ENCODE measurements around the gene HERC4. TPM values are rescaled to one million over a fixed set of nuclear protein-coding genes. Genes with fewer than 3 reads are reported as not detected.
"Not testable (repeated sequence)": the region's sequence is repeated elsewhere in the genome, so short reads cannot be mapped to it uniquely, and the experiment has no call there.

The HERC4 gene
- total RNA-seq, 2 experiments from 2014 or later = 71.5 to 76.5 TPM

DNA sequence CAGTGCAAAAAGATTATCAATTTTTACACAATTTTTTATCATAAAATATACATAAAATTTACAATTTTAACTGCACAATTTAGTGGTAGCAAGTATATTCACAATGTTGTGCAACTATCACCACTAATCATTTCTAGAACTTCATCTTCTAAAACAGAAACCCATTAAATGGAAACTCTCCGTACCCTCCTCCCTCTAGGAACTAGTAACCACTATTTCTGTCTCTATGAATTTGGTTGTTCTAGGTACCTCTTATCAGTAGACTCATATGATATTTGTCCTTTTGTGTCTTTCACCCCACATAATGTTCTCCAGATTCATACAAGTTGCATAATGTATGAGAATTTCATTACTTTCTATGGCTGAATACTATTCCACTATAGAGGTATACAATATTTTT is 73.5 kb downstream of the HERC4 start:
- no peak overlapping the region for H3K4me3 Mint-ChIP-seq
- ATAC-seq (ENCODE audit: low read depth) (no peak), DNase-seq (no peak)
- POLR2A ChIA-PET = no interaction called here
- no peaks in the 10 kb centered on the region for H3K4me1 Mint-ChIP-seq
- no peaks in the 10 kb centered on the region for H3K27me3 Mint-ChIP-seq
- no peak overlapping the region for H3K27ac Mint-ChIP-seq
- H3K36me3 Mint-ChIP-seq = peaks cover 32% of the 10 kb centered on the region
- H3K9me3 Mint-ChIP-seq = no peaks in the 10 kb centered on the region

DNA sequence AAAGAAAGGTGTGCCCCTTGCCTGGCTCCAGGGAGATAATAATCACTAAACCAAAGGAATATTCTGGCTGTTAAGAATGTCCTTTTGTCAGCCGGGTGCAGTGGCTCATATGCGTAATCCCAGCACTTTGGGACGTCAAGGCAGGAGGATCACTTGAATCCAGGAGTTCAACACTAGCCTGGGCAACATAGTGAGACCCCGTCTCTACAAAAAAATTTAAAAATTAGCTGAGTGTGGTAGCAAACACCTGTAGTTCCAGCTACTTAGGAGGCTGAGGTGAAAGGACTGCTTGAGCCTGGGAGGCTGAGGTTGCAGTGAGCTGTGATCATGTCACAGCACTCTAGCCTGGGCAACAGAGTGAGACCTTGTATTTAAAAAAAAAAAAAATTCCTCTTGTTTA is 74.1 kb downstream of the HERC4 start:
- no peaks in the 10 kb centered on the region for H3K27me3 Mint-ChIP-seq
- peaks cover 29% of the 10 kb centered on the region for H3K36me3 Mint-ChIP-seq

DNA sequence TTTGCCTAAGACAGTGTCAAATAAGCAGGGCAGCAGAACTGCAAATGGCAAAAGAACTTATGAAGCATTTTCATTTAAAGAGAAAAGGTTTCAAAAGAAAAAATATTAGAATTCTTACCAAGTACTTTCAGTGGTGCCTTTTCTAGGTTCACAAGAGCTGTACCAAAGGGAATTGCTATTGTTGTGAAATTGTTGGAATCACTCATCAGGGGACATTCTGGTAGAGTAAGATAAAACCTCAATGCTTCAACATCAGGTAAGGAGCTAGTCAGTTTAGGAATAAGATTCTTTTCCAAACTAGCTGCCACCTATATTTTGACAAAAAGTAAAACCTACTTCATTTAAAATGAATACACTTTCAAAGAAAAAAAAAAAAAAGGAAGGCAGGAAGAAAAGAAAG is 85.0 kb downstream of the HERC4 start:
- Mint-ChIP-seq H3K27me3 (no peaks in the 10 kb centered on the region), H3K36me3 (peaks cover 33% of the 10 kb centered on the region), H3K4me1 (peaks cover 3% of the 10 kb centered on the region), H3K27ac (no peak overlapping the region), H3K9me3 (no peaks in the 10 kb centered on the region), H3K4me3 (no peak overlapping the region)
- ATAC-seq (ENCODE audit: low read depth) (no peak), DNase-seq (no peak)
- POLR2A ChIA-PET = no interaction called here

More for the DNA sequence above, 74.1 kb downstream of the HERC4 start:
- Mint-ChIP-seq H3K4me3 (no peak overlapping the region), H3K27ac (no peak overlapping the region), H3K9me3 (no peaks in the 10 kb centered on the region), H3K4me1 (no peaks in the 10 kb centered on the region)
- ATAC-seq (ENCODE audit: low read depth) (no peak), DNase-seq (no peak)
- POLR2A ChIA-PET = no interaction called here

DNA sequence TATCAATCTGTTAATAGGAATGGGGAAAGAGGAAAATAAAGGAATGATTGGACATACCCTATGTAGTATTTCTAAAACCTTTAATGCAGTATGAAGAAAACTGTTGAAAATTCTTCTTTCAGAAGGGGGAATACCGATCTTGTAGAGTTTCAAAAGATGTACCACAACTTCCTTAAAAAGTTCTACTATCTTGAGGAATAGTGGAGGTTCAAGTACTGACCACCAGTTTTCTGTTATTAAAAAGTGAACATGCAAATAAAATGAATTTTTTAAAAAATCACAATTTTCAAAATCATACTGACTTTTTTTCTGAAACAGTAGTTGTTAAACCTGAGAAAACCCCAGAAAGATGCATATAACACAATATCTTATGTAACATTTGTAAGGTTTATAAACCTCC is 86.5 kb downstream of the HERC4 start:
- H3K27ac Mint-ChIP-seq = no peak overlapping the region
- no peaks in the 10 kb centered on the region for H3K27me3 Mint-ChIP-seq
- H3K4me3 Mint-ChIP-seq = no peak overlapping the region
- H3K9me3 Mint-ChIP-seq = no peaks in the 10 kb centered on the region
- ATAC-seq (ENCODE audit: low read depth) (no peak), DNase-seq (no peak)
- POLR2A ChIA-PET = no interaction called here
- peaks cover 31% of the 10 kb centered on the region for H3K36me3 Mint-ChIP-seq
- peaks cover 3% of the 10 kb centered on the region for H3K4me1 Mint-ChIP-seq

DNA sequence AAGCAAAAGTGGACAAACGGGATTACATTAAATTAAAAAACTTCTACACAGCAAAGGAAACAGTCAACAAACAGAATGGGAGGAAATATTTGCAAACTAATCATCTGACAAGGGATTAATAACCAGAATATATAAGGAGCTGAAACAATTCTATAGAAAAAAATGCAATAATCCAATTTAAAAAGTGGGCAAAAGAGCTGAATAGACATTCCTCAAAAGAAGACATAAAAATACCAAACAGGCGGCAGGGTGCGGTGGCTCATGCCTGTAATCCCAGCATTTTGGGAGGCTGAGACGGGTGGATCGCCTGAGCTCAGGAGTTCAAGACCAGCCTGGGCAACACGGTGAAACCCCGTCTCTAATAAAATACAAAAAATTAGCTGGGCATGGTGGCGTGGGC is 92.5 kb downstream of the HERC4 start:
- DNase-seq; POLR2A ChIA-PET; H3K4me3 Mint-ChIP-seq; H3K27me3 Mint-ChIP-seq; ATAC-seq (ENCODE audit: low read depth); H3K4me1 Mint-ChIP-seq; H3K27ac Mint-ChIP-seq; H3K9me3 Mint-ChIP-seq: not testable (repeated sequence)
- peaks cover 52% of the 10 kb centered on the region for H3K36me3 Mint-ChIP-seq

DNA sequence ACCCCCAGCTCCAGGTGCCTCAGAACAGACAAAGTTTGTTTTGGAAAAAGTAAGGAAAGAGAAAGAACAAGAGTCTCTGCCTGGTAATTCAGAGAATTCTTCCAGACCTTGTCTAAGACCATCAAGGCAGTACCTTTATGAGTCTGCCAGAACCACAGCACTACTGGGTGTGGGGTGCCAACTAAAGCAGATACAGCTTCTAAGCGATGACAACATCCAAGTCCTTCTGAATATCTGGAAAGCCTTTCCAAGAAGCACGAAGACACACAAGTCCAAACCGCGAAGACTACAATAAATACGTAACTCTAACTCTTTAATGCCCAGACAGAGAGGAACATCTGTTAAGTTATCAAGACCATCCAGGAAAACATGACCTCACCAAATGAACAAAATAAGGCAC is 96.3 kb downstream of the HERC4 start:
- POLR2A ChIA-PET = no interaction called here
- ATAC-seq (ENCODE audit: low read depth) (no peak), DNase-seq (no peak)
- Mint-ChIP-seq H3K27ac (no peak overlapping the region), H3K4me1 (no peaks in the 10 kb centered on the region), H3K4me3 (no peak overlapping the region), H3K36me3 (peaks cover 58% of the 10 kb centered on the region), H3K9me3 (no peaks in the 10 kb centered on the region), H3K27me3 (no peaks in the 10 kb centered on the region)

DNA sequence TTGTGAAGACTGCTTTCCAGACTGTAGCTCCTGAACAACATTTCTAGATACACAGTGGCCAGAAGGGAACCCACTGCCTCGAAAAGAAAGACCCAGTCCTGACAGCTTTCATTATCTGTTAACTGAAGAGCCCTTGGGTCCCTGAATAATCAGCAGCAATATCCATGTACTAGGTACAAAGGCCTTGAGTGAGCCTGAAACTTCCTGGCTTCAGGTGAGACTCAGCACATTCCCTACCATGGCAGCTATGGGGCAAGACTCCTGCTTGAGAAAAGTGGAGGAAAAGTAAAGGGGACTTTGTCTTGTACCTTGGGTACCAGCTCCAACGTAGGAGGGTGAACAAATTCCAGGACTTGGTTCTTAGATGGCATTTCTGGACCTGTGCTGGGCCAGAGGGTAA is 97.8 kb downstream of the HERC4 start:
- DNase-seq (no peak), ATAC-seq (ENCODE audit: low read depth) (no peak)
- H3K36me3 Mint-ChIP-seq = peaks cover 61% of the 10 kb centered on the region
- POLR2A ChIA-PET = no interaction called here
- no peaks in the 10 kb centered on the region for H3K27me3 Mint-ChIP-seq
- no peak overlapping the region for H3K27ac Mint-ChIP-seq
- no peaks in the 10 kb centered on the region for H3K9me3 Mint-ChIP-seq
- no peaks in the 10 kb centered on the region for H3K4me1 Mint-ChIP-seq
- no peak overlapping the region for H3K4me3 Mint-ChIP-seq

DNA sequence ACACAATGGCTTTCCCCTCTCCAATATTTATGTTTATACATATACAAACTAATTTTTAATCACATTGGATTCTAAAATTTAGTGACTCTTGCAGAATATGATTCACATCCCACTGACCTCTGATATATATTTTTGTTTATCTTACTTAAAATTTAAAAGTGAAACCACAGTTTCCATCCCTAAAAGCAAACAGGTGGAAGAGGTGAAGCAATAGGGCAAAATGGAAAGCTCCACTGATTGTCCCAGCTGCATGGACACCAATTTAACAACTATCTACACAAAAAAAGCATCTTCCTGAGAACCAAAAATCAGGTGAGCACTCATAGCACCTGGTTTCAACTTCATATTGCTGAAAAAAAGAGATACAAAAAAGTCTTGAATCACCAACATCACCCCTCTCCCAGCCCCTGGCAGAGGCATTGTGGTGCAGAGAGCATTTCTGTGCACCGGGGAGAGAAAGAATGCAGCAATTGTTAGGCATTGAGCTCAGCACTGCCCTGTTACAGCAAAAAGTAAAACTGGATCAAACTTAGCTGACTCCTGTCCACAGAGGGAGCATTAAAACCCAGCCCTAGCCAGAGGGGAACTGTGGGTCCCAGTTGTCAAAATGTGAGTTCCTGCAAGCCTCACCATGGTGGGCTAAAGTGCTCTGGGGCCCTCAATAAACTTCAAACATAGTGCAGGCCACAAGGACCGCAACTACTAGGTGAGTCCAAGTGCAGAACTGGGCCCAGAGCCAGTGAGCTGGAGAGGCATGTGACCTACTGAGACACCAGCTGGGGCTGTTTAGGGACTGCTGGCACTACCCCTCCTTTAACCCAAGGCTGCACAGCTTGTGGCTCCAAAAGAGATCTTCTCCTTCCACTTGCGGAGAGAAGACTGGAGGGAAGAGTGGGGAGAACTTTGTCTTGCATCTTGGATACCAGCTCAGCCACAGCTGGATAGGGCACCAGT is 98.5 kb downstream of the HERC4 start:
- H3K4me1 Mint-ChIP-seq = no peaks in the 10 kb centered on the region
- no peak overlapping the region for H3K4me3 Mint-ChIP-seq
- POLR2A ChIA-PET = no interaction called here
- no peak overlapping the region for H3K27ac Mint-ChIP-seq
- H3K36me3 Mint-ChIP-seq = peaks cover 59% of the 10 kb centered on the region
- DNase-seq (no peak), ATAC-seq (ENCODE audit: low read depth) (no peak)
- peaks cover 4% of the 10 kb centered on the region for H3K9me3 Mint-ChIP-seq
- H3K27me3 Mint-ChIP-seq = no peaks in the 10 kb centered on the region

DNA sequence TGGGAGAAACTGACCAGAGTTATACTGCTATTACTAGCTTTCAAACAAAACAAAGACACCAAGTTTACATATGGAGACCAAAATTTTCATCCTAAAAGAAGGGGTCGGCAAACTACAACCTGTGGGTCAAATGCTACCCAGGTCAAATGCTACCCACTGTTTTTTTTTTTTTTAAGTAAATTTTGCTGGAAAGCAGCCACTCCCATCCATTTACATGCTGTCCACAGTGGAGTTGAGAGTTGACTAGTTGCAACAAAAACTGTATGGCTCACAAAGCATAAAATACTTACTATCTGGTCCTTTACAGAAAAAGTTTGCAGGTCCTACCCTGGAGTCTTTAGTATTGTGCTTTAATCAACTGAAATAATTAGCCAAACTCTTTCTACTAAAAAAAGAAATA is 99.2 kb downstream of the HERC4 start:
- H3K27ac Mint-ChIP-seq = no peak overlapping the region
- H3K27me3 Mint-ChIP-seq = no peaks in the 10 kb centered on the region
- H3K4me3 Mint-ChIP-seq = no peak overlapping the region
- ATAC-seq (ENCODE audit: low read depth) (no peak), DNase-seq (no peak)
- no peaks in the 10 kb centered on the region for H3K4me1 Mint-ChIP-seq
- POLR2A ChIA-PET = no interaction called here
- peaks cover 56% of the 10 kb centered on the region for H3K36me3 Mint-ChIP-seq
- peaks cover 4% of the 10 kb centered on the region for H3K9me3 Mint-ChIP-seq

DNA sequence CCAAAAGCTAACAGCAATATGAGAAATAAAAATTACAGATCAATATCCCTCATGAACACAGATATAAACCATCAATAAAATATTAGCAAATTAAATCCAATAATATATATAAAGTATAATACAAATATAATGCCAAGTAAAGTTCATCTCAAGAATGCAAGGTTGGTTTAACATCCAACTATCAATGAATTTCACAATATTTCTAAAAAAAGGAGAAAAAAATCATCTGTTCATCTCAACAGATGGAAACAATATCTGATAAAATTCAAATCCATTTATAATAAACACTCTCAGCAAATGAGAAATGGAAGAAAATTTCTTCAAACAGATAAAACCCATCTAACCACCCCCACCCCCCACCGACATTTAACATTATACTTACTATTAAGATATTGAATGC is 103.8 kb downstream of the HERC4 start:
- Mint-ChIP-seq H3K27ac (no peak overlapping the region), H3K9me3 (peaks cover 6% of the 10 kb centered on the region), H3K4me3 (no peak overlapping the region), H3K4me1 (no peaks in the 10 kb centered on the region), H3K27me3 (no peaks in the 10 kb centered on the region), H3K36me3 (peaks cover 65% of the 10 kb centered on the region)
- ATAC-seq (ENCODE audit: low read depth) (no peak), DNase-seq (no peak)
- POLR2A ChIA-PET = no interaction called here

DNA sequence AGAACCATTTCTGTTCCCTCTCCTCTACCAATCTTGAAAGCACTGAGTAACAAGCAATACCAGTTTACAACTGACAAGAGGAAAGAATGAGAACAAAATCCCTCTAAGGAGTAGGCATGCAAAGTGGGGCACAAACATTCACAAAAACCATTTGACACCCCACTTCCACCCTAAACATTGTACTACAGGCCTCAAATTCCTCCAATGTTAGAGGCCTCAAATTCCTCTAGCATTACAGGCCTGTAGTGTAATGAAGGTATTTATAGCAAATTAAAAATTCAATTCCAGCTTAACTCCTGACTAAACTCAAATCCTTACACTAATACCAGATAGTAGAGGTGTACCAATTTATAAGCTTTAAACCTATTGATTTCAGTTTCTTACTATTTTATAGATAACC is 105.2 kb downstream of the HERC4 start:
- Mint-ChIP-seq H3K36me3 (peaks cover 64% of the 10 kb centered on the region), H3K4me1 (no peaks in the 10 kb centered on the region), H3K4me3 (no peak overlapping the region), H3K27me3 (no peaks in the 10 kb centered on the region), H3K27ac (no peak overlapping the region), H3K9me3 (peaks cover 6% of the 10 kb centered on the region)
- POLR2A ChIA-PET = interaction anchor here (0.9 kb wide), 1 partner anchor 68 kb away, joined by 3 read pairs; no protein-coding TSS in a partner anchor
- DNase-seq (no peak), ATAC-seq (ENCODE audit: low read depth) (no peak)

DNA sequence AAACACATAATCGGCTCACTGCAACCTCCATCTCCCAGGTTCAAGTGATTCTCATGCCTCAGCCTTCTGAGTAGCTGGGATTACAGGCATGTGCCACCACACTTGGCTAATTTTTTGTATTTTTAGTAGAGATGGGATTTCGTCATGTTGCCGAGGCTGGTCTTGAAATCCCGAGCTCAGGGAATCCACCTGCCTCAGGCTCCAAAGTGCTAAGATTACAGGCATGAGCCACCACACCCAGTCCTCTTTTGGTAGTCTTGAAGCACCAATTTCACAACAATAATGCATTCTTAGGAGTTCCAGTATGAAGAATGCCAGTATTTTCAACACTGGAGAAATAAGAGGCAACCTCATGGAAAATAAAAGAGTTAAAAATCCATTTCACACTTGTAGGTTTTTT is 109.0 kb downstream of the HERC4 start:
- DNase-seq; H3K27ac Mint-ChIP-seq; H3K9me3 Mint-ChIP-seq; ATAC-seq (ENCODE audit: low read depth); H3K4me3 Mint-ChIP-seq; POLR2A ChIA-PET; H3K27me3 Mint-ChIP-seq; H3K4me1 Mint-ChIP-seq: not testable (repeated sequence)
- peaks cover 51% of the 10 kb centered on the region for H3K36me3 Mint-ChIP-seq

DNA sequence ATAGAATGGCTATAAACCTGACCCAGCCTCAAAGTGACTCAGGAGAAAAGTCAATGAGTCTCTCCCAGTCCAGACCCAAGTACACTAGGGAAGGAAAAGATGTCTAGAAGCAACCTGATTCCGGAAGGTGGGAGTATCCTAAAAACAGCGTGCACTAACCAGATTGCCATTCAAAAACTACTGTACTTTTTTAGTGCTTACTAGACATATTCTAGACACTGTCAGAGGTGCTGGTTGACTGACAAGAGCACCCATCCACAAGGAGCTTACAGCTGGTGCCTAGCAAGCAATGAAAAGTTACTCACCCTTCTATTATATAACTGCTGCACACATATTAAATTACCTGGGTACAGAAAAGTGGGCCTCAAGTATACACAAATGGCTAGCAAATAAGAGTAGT is 109.6 kb downstream of the HERC4 start:
- peaks cover 51% of the 10 kb centered on the region for H3K36me3 Mint-ChIP-seq
- H3K9me3 Mint-ChIP-seq = peaks cover 2% of the 10 kb centered on the region
- no peak for DNase-seq
- ATAC-seq (ENCODE audit: low read depth) = no peak
- H3K4me3 Mint-ChIP-seq = no peak overlapping the region
- H3K27me3 Mint-ChIP-seq = no peaks in the 10 kb centered on the region
- H3K4me1 Mint-ChIP-seq = no peaks in the 10 kb centered on the region
- POLR2A ChIA-PET = no interaction called here
- no peak overlapping the region for H3K27ac Mint-ChIP-seq

DNA sequence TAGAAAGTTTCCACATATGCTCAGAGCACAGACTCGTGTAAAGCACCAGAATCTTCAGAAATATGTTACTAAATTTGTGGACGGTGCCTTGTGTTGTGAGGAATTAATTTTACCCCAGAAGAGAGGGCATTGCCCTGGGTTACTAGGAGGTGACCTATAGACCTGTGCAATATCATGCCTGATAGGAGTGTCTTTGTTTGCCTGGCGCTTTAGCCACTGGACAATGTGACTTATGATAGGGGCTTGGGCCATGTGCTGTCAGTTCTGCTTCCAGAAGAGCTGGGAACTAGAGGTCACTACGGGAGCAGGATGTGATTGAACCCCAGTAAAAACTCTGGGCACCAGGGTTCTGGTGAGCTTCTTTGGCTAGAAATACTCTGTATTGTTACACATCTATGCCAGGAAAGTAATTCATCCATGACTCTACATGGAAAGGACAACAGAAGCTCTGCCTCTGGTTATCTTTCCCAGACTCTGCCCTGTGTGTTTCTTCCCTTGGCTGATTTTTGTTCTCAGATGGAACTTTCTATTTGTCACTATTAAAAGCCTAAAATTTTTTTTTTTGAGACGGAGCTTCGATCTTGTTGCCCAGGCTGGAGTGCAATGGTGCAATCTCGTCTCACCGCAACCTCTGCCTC is 115.1 kb downstream of the HERC4 start:
- DNase-seq (no peak), ATAC-seq (ENCODE audit: low read depth) (no peak)
- H3K4me3 Mint-ChIP-seq = no peak overlapping the region
- H3K27ac Mint-ChIP-seq = no peak overlapping the region
- peaks cover 21% of the 10 kb centered on the region for H3K36me3 Mint-ChIP-seq
- H3K4me1 Mint-ChIP-seq = peaks cover 2% of the 10 kb centered on the region
- no peaks in the 10 kb centered on the region for H3K9me3 Mint-ChIP-seq
- POLR2A ChIA-PET = no interaction called here
- H3K27me3 Mint-ChIP-seq = no peaks in the 10 kb centered on the region
